ENCODE measurements around the gene MOSPD3.

MOSPD3 gene

DNA sequence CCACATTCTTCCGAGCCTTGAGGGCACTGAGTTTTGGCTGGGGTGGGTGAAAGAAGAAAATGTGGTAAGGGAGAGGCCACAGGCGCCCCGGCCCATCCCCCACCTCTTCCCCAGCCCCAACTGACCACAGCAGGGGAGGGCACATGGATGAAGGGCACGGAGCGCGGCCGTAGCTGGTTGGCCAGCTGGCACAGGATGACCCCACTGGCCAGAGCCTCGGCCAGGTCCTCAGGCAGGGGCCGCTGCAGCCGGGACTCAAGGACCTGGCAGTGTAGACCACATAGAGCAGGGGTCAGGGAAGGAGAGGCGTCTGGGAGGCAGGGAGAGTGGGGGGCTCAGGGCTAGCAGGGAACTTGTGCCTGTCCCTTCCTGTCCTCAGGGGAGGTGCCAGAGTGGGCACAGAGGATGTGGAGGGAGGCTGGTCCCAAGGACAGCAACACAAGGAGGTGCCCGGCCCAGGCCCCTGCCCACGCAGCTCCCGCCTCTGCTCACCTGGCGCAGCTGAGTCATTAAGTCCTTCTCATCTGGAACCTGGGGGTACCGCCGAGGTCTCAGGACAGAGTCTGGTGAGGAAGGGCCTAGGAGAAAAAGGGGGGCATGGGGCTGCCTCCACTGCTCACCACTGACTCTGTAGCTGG is 36.5 kb upstream of the MOSPD3 start:
- no peak for DNase-seq

DNA sequence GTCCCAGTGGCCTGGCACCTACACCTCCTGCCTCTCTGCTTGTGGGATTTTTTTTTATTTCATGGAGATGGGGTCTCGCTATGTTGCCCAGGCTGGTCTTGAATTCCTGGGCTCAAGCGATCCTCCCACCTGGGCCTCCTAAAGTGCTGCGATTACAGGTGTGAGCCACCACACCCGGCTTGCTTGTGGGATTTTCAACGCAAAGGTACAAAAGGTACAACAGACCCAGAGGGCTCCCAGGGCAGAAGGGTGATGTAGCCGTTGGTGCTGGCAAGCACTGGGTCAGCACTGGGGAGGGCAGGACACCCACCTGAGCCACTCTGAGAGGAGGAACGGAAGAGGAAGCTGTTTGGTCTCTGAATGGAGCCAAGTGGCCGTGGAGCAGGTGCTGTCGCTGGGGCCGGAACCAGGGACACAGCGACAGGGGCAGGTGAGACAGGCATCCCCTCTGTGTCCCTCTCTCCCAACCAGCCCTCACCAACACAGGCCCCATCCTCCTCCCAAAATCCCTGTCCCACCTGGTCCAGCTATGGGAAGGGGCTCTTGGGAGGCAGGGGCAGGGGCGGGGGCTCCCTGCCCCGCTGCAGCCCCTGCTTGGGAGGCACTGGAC is 35.9 kb upstream of the MOSPD3 start:
- DNase-seq = no peak

DNA sequence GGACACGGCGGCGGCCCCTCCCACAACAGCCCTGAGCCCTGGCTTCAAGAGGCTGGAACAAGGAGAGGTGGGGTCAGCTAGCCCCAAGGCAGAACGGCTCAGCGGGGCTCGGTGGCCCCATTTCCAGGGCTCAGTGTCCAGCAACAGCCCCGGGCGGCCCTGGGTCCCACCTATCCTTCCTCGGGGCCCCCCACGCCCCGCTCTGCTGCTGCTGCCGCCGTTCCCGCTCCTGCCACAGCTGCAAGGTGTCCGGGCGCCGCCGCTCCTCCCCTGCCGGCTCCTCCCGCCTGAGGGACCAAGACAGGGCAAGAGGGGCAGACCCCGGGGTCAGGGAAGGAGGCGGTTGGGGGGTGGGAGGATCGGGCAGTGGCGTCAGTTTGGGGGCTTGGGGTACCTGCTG is 35.2 kb upstream of the MOSPD3 start:
- no peak for DNase-seq

DNA sequence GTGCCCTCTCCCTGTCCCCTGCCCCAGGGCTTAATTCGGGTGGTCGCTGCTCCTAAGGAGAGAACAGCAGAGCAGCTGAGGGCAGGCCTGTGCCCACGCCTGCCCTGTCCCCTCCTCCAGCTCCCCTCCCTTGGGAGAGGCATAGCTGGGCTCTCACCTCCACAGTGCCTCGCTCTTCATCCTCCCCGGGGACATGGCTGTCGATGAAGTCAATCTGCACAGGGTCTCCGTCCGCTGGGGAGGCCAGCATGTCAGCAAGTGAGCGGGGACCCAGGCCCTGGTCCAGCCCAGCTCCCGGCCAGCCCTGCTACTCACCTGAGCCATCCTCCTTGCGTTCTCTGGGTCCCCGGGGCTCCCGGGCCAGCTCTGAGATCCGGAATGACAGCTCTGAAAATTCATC is 34.8 kb upstream of the MOSPD3 start:
- no peak for DNase-seq

DNA sequence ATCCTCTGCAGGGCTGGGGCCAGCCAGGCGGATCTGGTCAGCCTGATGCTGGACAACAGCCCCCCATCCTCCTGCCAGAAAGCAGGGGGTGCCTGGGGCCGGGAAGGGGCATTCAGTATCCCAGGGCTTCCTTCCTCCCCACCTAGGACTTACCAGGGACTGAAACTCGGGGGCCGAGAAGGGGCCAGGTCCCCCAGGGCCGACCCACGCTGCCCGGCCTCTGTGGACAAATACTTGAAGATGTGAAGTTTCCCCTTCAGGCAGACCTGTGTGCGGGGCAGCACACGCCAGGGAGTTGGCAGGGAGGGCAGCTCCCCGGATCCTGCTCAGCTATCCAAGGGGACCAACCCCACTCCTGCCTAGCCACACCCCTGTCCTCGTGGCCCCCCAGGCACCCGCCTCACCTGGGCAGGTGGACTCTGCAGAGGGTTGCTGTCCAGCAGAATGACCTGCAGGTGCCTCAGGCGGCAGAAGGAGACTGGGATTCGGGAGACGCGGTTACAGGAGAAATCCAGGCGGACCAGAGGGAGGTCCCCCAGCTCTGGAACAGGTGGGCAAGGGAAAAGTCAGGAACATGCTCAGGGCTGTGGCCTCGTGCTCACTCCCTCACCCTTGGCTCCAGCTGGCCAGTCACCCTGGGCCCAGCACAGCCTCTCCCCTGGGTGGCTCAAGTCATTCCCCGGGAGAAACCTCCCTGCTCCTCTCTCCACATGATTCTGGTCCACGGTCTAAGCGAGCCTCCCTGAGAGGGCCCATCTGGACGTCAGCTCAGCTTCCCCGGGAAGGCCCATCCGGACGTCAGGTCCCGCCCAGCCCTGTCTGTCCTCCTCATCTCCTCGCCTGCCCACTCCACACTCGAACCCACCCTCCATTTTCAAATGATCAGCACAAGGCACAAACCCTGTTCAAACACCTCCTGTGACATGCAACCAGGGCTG is 33.8 kb upstream of the MOSPD3 start:
- DNase-seq = no peak

DNA sequence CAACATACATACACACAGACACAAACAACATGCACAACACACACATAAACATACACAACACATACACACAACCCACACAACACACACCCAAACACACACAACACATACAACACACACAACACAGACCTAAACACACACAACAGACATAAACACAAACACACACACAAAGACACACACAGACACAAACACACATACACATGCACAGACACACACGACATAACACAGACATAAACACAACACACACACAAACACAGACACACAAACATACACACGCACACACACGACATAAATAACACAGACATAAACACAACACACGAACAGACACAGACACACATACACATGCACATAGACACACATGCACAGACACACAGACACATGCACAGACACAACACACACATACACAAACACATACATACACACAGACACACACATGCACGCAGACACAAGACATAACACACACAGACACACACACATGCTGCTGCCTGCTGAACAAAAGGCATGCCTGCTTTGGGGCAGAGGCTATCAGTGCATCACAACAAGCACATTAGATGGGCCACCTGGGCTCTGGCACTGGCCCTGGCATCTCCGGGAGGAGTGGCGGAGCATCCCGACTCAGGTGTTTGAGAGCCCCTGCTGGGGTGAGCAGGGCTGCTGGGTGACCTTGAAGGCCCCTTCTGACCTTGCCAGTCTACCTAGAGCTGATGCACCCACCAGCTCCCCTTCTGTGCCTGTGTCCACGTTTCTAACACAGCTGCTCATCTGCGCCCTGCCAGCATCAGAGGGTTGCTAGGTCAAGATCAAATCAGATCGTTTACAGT is 31.7 kb upstream of the MOSPD3 start:
- DNase-seq = no peak

DNA sequence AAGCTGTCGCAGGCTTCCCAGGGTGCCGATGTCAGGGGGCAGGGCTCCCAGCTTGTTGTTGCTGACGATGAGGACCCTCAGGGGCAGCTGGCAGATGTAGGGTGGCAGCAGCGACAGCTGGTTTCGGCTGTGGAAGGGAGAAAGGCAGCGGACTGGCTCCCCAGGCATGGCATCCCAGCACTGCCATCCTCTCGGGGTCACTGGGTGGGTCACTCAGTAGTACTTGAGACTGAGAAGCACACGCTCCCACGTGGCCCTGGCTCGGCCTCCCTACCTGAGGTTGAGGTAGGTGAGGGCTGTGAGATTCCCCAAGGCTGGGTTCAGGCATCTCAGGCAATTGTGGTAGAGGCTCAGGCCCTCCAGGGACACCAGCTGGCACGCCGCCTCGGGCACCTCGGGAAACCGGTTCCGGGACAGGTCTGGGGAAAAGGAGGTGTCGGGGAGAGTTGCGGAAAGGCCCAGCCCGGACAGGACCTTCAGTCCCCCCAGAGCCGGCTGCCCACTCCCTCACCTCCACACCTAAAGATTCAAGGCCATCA is 30.2 kb upstream of the MOSPD3 start:
- DNase-seq = no peak

DNA sequence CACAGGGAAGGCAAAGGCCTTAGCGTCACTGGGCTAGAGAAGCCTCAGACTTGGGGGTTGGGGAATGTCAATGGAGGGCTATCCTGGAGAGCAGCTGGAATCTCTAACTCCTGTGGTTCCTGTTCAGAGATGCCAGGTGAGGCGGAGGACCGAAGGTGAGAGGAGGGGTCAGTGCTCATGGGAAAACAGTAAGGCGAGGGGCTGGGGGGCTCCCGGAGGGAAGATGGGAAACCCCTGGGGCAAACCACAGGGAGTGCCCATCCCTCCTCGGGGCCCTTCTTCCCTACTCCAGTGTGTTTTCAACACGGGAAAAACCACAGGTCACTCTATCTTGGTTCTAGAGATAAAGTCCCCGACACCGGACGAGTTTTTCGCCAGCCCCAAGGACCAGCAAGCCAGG is 29.7 kb upstream of the MOSPD3 start:
- no peak for DNase-seq

DNA sequence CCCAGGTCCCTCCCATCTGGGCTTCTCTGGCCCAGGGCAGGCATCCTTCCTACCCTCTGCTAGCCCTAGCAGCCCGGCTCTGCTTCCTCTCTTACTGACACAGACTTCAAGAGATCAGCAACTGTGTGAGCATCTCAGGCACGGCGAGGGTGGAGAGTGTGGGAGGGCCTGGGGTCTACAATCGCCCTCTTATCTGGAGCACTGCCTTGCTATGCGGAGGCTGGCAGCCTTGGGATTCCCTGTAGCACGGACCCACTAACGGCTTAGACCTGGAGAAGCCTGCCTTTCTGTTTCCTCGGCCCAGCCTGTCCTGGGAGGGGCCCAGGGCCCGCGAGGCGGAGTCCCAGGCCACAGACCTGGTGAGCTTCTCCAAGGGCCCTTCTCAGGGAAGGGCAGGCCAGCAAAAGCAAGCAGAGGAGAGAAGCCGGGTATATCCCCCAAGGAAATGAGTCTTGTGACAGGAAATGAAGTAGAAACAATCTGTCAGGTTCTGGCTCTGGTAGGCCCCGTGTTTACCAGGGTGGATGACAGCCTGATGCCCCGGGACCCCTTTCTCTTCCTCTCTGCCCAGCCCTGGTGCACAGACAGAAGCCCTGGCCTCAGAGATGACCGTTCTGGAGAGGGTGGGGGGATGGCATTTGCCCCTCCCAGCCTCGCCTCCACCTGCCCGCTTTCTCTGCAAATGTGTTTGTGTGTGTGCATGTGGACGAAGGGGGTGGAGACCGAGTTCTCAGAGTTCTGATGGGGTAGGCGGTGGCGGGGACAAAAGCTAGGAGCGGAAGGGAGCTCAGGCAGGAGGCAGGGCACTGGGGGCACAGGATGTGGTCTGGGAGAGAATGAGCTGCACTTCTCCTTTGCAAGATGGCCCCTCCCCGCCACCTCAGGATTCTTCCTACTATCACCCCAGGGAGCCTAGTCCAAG is 28.9 kb upstream of the MOSPD3 start:
- peak; percentile 82 for DNase-seq

DNA sequence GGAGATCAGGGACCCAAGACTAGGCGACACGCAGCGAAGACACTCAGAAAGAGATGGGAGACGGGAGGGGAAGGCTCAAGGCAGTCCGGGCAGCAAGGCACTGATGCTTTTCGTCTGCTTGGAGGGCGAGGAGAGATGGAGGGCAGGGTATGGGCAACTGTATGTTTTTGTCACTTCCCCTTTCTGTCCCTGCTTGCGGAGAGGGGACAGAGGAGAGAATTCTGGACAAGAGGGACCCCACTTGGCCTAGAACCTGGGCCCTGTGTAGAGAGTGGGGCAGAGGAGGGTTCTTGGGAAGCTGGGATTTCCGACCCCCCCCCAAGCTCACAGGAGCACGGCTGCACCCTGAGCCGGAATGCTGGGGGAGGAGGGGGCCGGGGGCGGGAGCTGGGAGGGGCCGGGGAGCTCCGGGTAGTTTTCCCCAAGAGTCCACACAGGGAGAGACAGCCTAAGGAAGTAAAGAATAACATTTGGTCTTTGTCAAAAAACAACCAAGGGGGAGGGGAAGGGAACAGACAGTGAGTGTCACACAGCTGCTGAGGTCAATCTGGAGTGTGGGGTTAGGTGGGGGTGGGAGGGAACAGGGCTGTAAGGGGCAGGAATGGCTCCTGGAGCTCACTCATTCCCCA is 28.2 kb upstream of the MOSPD3 start:
- no peak for DNase-seq

DNA sequence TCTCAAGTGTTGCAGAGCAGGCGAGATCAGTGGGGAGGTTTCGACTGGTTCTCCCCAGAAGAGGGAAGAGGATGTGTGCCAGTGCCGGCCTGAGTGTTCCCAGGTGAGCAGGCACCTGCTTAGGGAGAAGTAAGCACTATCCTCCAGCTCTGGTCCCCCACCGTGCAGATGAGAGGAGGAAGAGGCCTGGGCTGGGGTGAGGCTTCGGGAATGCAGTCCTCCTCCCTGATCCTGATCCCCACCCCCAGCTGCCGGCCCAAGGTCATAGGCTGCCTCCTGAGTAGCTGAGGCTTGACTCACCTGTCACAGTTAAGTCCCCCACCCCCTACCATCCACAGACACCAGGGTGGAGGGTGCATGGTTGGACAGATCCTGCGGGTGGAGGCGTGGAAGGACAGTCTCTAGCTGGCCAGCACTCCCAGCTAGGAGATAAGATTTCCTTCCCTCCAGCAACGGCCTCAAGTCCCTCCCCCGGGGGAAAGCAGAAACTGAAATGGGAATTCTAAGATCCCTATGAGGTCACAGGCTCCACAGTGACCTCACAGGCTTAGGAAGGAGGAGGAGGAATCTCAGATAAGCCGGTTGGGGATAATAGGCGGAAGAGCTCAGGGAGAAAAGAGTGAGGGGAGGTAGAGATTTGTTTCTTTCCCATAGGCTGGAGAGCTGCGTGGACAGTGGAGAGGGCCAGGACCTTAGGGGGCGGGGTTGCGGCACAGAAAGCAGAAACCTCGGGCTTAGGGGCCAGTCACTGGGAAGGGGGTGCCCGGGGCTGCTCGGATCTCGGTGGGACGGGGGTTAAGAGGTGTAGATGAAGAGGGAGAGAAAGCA is 27.4 kb upstream of the MOSPD3 start:
- DNase-seq = no peak

DNA sequence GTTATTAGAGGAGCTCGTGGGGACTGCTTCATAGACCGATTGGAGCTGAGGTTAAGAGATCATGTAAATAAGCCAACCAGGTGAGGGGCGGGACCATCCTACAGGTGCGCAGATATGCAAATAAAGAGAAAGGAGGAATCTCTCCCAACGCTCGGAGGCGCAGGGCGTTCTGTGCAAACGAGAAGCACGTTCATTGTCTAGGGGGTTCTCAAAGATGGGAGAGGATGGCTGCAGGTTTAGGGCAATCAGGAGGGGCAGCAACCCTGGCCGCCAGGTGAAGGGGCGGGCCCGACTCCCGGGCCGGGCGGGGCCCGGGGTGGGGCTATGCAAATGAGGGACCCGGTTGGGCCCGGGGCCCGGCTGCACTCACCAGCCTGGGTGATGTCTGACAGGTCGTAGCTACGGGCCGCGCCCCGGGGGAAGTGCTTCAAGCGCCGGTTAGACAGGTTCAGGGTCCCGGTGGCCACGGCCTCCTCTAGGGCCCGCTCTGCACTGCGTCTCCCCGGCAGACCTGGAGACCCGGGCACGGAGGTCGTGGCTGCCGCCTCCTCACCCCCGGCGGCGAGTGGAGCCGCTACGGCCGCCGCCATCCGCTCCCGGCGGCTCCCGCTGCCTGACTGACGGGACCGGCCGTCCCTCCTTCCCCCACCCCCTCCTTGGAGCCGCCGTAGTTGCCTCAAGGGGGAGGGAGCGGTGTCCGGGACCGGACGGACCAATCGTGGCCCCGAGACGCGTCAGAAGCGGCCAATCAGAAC is 26.7 kb upstream of the MOSPD3 start, which contains the start of gene LRCH4:
Gene LRCH4 (minus strand): TSS at position 619 of the 755 bp plus-strand sequence. CDS start 29 bp downstream, at position 590.
- peak; percentile 83 for DNase-seq

DNA sequence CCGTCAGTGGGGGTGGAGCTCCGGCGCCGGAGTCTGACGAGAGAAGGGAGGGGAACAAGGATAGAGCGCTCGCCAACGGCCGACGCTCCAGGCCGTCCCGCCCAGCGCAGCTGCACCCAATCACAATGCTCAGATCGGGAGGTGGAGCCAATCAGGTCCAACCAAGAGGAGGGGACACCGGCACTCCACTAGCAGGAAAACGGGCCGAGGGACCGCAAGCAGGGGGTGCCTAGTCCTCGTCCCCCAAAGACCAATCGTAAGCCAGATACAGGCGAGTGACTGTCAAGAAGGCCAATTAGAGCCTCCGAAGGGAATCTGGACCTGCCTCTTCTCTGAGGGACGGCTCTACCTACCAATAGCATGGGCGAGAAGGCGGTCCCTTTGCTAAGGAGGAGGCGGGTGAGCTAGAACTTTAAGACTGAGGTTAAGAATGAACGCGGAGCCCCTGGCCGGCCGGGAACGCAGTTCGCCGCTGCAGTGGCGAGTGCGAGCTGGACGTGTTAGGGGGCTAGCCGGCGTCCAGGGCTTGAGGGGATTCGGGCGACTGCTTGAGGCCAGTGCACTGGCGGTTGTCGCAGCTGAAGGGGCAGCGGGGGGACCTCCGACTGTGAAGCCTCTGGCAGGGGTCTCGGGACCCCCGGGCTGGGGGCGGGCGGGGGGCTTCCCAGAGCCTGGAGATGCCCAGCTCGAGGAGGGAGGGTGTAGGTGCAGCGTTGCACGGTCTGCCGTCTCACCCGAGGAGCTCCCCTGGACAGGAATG is 25.9 kb upstream of the MOSPD3 start, which contains the start of gene FBXO24:
Gene FBXO24 (plus strand): TSS at position 63 of the 760 bp plus-strand sequence. CDS start 298 bp downstream, at position 361.
- DNase-seq = peak; percentile 97

DNA sequence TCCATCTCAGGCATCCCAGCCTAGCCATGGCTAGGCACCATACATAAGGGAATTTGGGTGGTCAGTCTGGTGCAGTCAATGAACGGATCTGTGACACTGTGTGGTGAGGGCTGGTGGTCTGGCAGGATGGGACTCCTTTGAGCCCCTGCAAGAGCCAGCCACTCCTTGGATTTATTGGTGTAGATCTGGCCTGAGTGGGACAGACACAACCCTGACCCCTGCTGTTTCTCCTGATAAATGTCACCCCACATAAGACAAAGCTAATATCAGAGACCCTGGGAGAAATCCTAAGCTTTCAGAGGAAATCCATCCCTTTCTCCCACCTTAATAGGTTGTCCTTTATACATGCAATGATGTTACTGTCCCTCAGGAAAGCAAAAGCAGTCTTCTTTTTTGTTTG is 23.9 kb upstream of the MOSPD3 start:
- no peak for DNase-seq

DNA sequence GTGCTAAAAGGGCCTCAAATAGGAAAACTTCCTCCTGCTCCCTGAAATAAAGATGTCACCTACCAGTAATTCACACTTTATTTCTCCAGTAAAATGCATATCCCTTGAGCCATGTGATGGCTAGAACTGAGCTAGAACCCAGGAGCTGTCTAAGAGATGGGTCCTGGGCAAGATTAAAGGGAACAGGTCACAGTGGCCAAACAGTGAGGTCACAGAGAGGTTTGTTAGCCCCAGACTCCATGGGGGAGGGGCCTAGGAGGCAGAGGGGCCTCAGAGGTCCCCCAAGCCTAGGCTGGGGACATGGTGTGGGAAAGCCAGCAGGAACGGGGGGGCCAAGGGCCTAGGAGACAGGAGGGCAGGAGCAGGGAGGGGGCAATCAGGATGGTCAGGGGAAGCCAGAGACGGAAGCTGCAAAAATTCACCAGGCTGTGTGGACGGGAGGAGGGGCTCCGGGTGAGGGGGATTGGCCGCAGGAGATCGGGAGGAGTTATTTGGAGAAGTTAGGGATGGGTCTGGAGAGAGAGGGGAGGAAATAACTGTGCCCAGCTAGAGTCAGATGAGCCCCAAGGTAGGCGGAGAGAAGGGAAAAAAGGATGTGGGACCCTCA is 22.9 kb upstream of the MOSPD3 start:
- no peak for DNase-seq

DNA sequence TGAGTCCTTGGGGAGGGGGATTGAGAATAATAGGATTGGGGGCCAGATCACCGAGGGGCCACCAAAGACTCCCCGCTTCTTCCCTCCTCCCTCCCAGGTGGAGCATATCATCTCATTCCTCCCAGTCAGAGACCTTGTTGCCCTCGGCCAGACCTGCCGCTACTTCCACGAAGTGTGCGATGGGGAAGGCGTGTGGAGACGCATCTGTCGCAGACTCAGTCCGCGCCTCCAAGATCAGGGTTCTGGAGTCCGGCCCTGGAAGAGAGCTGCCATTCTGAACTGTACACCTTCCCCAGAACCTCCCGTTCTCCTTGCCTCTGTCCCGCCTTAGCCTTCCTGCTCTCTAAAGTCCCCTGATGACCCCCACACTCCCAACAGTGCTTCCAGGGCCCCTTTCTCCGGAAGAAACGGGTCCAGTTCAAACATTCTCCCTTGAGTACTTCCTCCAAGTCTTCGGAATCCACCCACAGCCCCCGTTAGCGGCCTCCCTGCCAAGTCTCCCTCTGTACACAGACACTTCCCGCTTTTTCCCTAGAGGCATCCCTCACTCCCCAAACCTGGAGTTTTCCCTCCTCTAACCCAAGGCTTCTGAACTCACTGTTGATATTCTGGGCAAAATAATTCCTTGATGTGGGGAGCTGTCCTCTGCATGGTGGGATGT is 22.1 kb upstream of the MOSPD3 start:
- no peak for DNase-seq

DNA sequence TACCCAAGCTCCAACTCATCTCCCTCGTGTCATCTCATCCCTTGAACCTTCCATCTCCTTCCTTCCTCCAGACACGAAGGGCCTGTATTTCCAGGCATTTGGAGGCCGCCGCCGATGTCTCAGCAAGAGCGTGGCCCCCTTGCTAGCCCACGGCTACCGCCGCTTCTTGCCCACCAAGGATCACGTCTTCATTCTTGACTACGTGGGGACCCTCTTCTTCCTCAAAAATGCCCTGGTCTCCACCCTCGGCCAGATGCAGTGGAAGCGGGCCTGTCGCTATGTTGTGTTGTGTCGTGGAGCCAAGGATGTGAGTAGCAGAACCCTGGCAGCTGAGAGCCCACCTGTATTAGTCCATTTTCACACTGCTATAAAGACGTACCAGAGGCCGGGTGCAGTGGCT is 20.7 kb upstream of the MOSPD3 start:
- no peak for DNase-seq

All from activated CD8-positive, alpha-beta memory T cell treated with anti-CD3 and anti-CD28 coated beads, Interleukin-2, amount 50 U/mL, for 48 hours (primary cell).